CD14-positive monocyte (primary cell): ENCODE results near the gene DYNLT1. TPM values are rescaled to one million over a fixed set of nuclear protein-coding genes. Genes with fewer than 3 reads are reported as not detected.

ENCODE experiments used
- DNase-seq, 3 donors: peaks; one replicate each; pipeline ENCODE4 v3.0.0-alpha.2; 2011 to 2022
- H2AFZ ChIP-seq: 2 replicates; pipeline ENCODE4 v1.6.0; 2012; ENCODE audit warnings: mild to moderate bottlenecking, low read depth, low read length, inconsistent platforms; ENCODE audit not compliant: insufficient read depth, poor library complexity, severe bottlenecking
- H3K27ac ChIP-seq, 2 donors: 1 replicate in 1 of 2; 2 replicates in 1 of 2; pipeline ENCODE4 v1.5.1; 2012 to 2013; ENCODE audit warnings: low read length in 2 of 2, control low read depth in 1 of 2, inconsistent platforms in 1 of 2, low read depth in 1 of 2, mild to moderate bottlenecking in 1 of 2
- H3K27me3 ChIP-seq, 2 donors: one replicate each; pipeline versions ENCODE4 v1.6.0 to v1.6.1; 2011 to 2013; ENCODE audit warnings: low read length in 2 of 2; ENCODE audit not compliant: control insufficient read depth in 2 of 2, insufficient read depth in 2 of 2
- H3K36me3 ChIP-seq, 2 donors: replicated peaks in 1 of 2; 1 replicate in 1 of 2; 2 replicates in 1 of 2; pipeline versions ENCODE4 v1.5.1 to v1.6.1; 2012 to 2013; ENCODE audit warnings: low read length in 2 of 2, control low read depth in 1 of 2, inconsistent platforms in 1 of 2, mild to moderate bottlenecking in 1 of 2; ENCODE audit not compliant: insufficient read depth in 2 of 2, control insufficient read depth in 1 of 2
- H3K4me1 ChIP-seq, 2 donors: 1 replicate in 1 of 2; 2 replicates in 1 of 2; pipeline versions ENCODE4 v1.5.1 to v1.6.1; 2012 to 2013; ENCODE audit warnings: low read length in 2 of 2, control low read depth in 1 of 2, inconsistent platforms in 1 of 2, mild to moderate bottlenecking in 1 of 2, moderate library complexity in 1 of 2; ENCODE audit not compliant: insufficient read depth in 2 of 2, control insufficient read depth in 1 of 2
- H3K4me2 ChIP-seq: replicated peaks from 2 replicates; pipeline ENCODE3; 2012; ENCODE audit warnings: low read length, moderate library complexity, mild to moderate bottlenecking; ENCODE audit not compliant: poor library complexity, severe bottlenecking; ENCODE audit errors: extremely low read depth
- H3K4me3 ChIP-seq, 3 experiments: fragments of 200-600 bp in 1 of 3; sonication (generic) in 1 of 3; replicated peaks in 1 of 3; 1 replicate in 2 of 3; 2 replicates in 1 of 3; pipeline ENCODE4 v1.5.1; 2011 to 2013; ENCODE audit warnings: low read length in 3 of 3, mild to moderate bottlenecking in 3 of 3, control low read depth in 2 of 3, low read depth in 2 of 3, inconsistent platforms in 1 of 3, moderate library complexity in 1 of 3
- H3K79me2 ChIP-seq: 2 replicates; pipeline ENCODE4 v1.6.0; 2012; ENCODE audit warnings: mild to moderate bottlenecking, control low read depth, inconsistent platforms, low read length, moderate library complexity; ENCODE audit not compliant: insufficient read depth
- H3K9ac ChIP-seq: 2 replicates; pipeline ENCODE4 v1.6.0; 2017; ENCODE audit warnings: low read length, mild to moderate bottlenecking; ENCODE audit not compliant: insufficient read depth, poor library complexity, severe bottlenecking
- H3K9me3 ChIP-seq, 2 donors: replicated peaks in 1 of 2; 1 replicate in 1 of 2; 2 replicates in 1 of 2; pipeline versions ENCODE4 v1.5.1 to v1.6.1; 2012 to 2013; ENCODE audit warnings: low read length in 2 of 2, control low read depth in 1 of 2; ENCODE audit not compliant: control insufficient read depth in 1 of 2, insufficient read depth in 1 of 2
- H4K20me1 ChIP-seq: 2 replicates; pipeline ENCODE4 v1.6.0; 2012; ENCODE audit warnings: mild to moderate bottlenecking, low read length, control low read depth, moderate library complexity; ENCODE audit not compliant: insufficient read depth
- H3K27ac Mint-ChIP-seq, 7 donors: one replicate each; pipeline ENCODE4 v1.8.0; 2020; ENCODE audit warnings: mild to moderate bottlenecking in 7 of 7, mixed read lengths in 7 of 7, moderate library complexity in 6 of 7, inconsistent platforms in 2 of 7
- H3K27me3 Mint-ChIP-seq, 3 donors: one replicate each; pipeline ENCODE4 v1.8.0; 2021 to 2022; ENCODE audit warnings: low read depth in 3 of 3, mild to moderate bottlenecking in 3 of 3, mixed read lengths in 3 of 3, moderate library complexity in 3 of 3, inconsistent platforms in 1 of 3
- H3K36me3 Mint-ChIP-seq, 2 donors: one replicate each; pipeline ENCODE4 v1.8.0; 2020; ENCODE audit warnings: mixed read lengths in 2 of 2, inconsistent platforms in 1 of 2, mild to moderate bottlenecking in 1 of 2
- H3K4me1 Mint-ChIP-seq: one replicate; pipeline ENCODE4 v1.8.0; 2020; ENCODE audit warnings: mild to moderate bottlenecking, mixed read lengths
- H3K4me3 Mint-ChIP-seq, 2 donors: one replicate each; pipeline ENCODE4 v1.8.0; 2020; ENCODE audit warnings: mild to moderate bottlenecking in 2 of 2, mixed read lengths in 2 of 2, moderate library complexity in 1 of 2
- H3K9me3 Mint-ChIP-seq, 7 donors: one replicate each; pipeline ENCODE4 v1.8.0; 2020 to 2022; ENCODE audit warnings: mixed read lengths in 7 of 7, mild to moderate bottlenecking in 6 of 7, moderate library complexity in 6 of 7, inconsistent platforms in 2 of 7
- WGBS: methylation state at CpG from one replicate; pipeline ENCODE4 v1.1.5; 2013; ENCODE audit warnings: missing lambda C conversion rate; ENCODE audit not compliant: insufficient coverage; 5-methylcytosine and 5-hydroxymethylcytosine counted together
- intact Hi-C, 2 donors: fragments of 100-400 bp; cut with micrococcal nuclease; formaldehyde crosslinking; loops; one replicate each; pipeline versions ENCODE4 v1.15.0 to v1.15.1; 2023
- polyA plus RNA-seq, 3 donors: library from polyadenylated mRNA; depleted of rRNA in 1 of 3; unstranded in 2 of 3; stranded (reverse) in 1 of 3; fragments of 300-500 nt in 2 of 3; fragments of >200 nt in 1 of 3; fragmentation: Illumina TruSeq in 2 of 3; gene quantifications; 1 replicate in 2 of 3; 2 replicates in 1 of 3; pipeline ENCODE4 v1.2.3, GENCODE V29; 2012 to 2021
- TF ChIP-seq, protein P1 (sequence below): fragments of 200-600 bp; IDR thresholded peaks from one replicate; pipeline ENCODE4 v1.8.0; 2022; ENCODE audit warnings: antibody characterized with exemption, mild to moderate bottlenecking

Gene DYNLT1
- polyA plus RNA-seq, 3 donors = 248 to 287 (median 286) TPM

DNA sequence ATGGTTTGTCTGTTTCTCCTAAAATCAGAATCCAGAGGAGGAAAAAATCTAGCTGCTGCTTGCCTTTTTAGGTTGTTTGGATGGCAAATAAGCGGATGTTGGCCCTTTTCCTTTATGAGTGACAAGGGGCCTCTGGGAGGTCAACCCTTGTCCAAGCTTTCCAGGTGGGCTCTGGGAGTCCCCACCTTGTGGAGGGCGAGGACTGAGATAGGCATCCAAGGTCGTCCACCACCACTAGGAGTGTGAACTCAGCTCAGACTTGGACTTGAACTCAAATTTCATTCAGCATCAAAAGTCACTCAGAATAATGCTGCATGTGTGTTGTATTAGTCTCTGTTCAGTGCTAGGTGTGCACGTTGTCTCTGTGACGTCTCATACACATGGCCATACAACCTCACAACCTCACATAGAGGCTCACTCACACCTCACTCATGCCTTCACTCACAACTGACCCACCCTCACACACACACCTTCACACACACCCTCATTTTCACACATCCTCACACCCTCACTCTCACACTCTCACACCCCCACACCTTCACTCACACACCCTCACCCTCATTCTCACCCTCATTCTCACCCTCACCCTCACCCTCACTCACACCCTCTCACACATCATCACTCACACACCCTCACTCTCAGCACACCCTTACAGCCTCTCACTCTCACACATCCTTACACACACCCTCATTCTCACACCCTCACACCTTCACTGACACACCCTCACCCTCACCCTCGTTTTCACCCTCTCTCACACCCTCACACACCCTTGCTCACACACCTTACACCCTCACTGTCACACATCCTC, 18.0 kb downstream of the DYNLT1 start:
- Histone ChIP-seq H3K4me3 (no peak overlapping the region), H3K9ac (no peak overlapping the region), H3K79me2 (no peaks in the 10 kb centered on the region), H3K4me2 (no peak overlapping the region), H2AFZ (no peak overlapping the region), H4K20me1 (peaks cover 25% of the 10 kb centered on the region), H3K36me3 (peaks cover 78 to 97% of the 10 kb centered on the region in 2 donors), H3K4me1 (no peaks in the 10 kb centered on the region), H3K27ac (peak overlapping the region in 1 of 2 donors; percentile 1), H3K9me3 (no peaks in the 10 kb centered on the region), H3K27me3 (no peaks in the 10 kb centered on the region)
- Mint-ChIP-seq H3K27me3 (peaks cover 0 to 2% (median 0%) of the 10 kb centered on the region in 3 donors), H3K27ac (peak overlapping the region in 6 of 7 donors; percentile 7 to 65 (median 18)), H3K4me1 (peaks cover 2% of the 10 kb centered on the region), H3K9me3 (no peaks in the 10 kb centered on the region), H3K36me3 (peaks cover 72 to 88% of the 10 kb centered on the region in 2 donors), H3K4me3 (no peak overlapping the region)
- TF ChIP-seq, protein P1, sequence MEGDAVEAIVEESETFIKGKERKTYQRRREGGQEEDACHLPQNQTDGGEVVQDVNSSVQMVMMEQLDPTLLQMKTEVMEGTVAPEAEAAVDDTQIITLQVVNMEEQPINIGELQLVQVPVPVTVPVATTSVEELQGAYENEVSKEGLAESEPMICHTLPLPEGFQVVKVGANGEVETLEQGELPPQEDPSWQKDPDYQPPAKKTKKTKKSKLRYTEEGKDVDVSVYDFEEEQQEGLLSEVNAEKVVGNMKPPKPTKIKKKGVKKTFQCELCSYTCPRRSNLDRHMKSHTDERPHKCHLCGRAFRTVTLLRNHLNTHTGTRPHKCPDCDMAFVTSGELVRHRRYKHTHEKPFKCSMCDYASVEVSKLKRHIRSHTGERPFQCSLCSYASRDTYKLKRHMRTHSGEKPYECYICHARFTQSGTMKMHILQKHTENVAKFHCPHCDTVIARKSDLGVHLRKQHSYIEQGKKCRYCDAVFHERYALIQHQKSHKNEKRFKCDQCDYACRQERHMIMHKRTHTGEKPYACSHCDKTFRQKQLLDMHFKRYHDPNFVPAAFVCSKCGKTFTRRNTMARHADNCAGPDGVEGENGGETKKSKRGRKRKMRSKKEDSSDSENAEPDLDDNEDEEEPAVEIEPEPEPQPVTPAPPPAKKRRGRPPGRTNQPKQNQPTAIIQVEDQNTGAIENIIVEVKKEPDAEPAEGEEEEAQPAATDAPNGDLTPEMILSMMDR = no peak
- DNase-seq = no peak
- intact Hi-C loops = no loop called here
- 94% methylated on average over 3 of the region's 6 CpGs for WGBS

DNA sequence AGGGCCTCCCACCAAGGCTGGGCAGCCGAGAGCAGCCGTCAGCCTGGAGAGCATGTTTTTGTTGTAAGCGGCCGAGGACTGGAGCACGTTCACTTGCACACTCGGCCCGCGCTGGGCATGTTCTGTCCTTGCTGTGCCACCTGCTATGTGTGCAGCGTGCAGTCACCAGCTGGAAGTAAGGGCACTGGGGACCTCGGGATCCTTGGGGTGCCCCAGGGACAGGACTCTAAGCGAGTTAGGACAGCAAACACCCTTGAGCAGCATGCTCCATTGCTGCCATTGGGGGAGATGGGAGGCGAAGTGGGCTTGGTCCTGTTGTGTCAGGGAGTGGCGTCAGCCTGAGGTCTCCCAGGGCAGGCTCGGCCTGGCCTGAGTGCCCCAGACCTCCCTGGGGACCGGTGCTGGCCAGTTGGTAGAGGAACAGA, 18.6 kb downstream of the DYNLT1 start:
- Histone ChIP-seq H3K9me3 (no peaks in the 10 kb centered on the region), H3K79me2 (no peaks in the 10 kb centered on the region), H3K36me3 (peaks cover 78 to 97% of the 10 kb centered on the region in 2 donors), H3K4me1 (no peaks in the 10 kb centered on the region), H4K20me1 (peaks cover 18% of the 10 kb centered on the region), H3K27me3 (no peaks in the 10 kb centered on the region), H3K4me2 (no peak overlapping the region), H3K9ac (no peak overlapping the region), H3K4me3 (no peak overlapping the region), H3K27ac (peak overlapping the region in 1 of 2 donors; percentile 1), H2AFZ (no peak overlapping the region)
- no peak overlapping the region for H3K4me3 Mint-ChIP-seq
- intact Hi-C loops = no loop called here
- H3K4me1 Mint-ChIP-seq = no peaks in the 10 kb centered on the region
- TF ChIP-seq, protein P1 = no peak
- WGBS = 98% methylated on average over 15 of the region's 15 CpGs
- no peaks in the 10 kb centered on the region for H3K9me3 Mint-ChIP-seq
- peaks cover 72 to 88% of the 10 kb centered on the region in 2 donors for H3K36me3 Mint-ChIP-seq
- peaks cover 0 to 2% (median 0%) of the 10 kb centered on the region in 3 donors for H3K27me3 Mint-ChIP-seq
- H3K27ac Mint-ChIP-seq = peak overlapping the region in 4 of 7 donors; percentile 7 to 32 (median 16)
- DNase-seq = no peak
